Peyer's patch (tissue), 4 donors: ENCODE measurements around the gene ROR1. TPM values are rescaled to one million over a fixed set of nuclear protein-coding genes. Genes with fewer than 3 reads are reported as not detected.

ENCODE experiments used
- DNase-seq, 3 donors: peaks; one replicate each; pipeline ENCODE4 v3.0.0-alpha.2; 2017 to 2019
- H3K27ac ChIP-seq, 4 donors: fragments of 200-600 bp; sonication (generic); one replicate each; pipeline ENCODE4 v1.5.1; 2016 to 2019
- H3K27me3 ChIP-seq, 2 donors: fragments of 200-600 bp; sonication (generic); one replicate each; pipeline ENCODE4 v1.5.1; 2019
- H3K36me3 ChIP-seq, 3 donors: fragments of 200-600 bp; sonication (generic); one replicate each; pipeline ENCODE4 v1.5.1; 2016 to 2019
- H3K4me1 ChIP-seq, 4 donors: fragments of 200-600 bp; sonication (generic); one replicate each; pipeline ENCODE4 v1.5.1; 2016 to 2019
- H3K4me3 ChIP-seq, 4 donors: fragments of 200-600 bp; sonication (generic); 1 replicate in 3 of 4; 2 replicates in 1 of 4; pipeline ENCODE4 v1.5.1; 2016 to 2019; ENCODE audit warnings: mild to moderate bottlenecking in 1 of 4
- H3K9me3 ChIP-seq, 4 donors: fragments of 200-600 bp; sonication (generic); one replicate each; pipeline ENCODE4 v1.5.1; 2016 to 2019; ENCODE audit warnings: mild to moderate bottlenecking in 1 of 4
- POLR2A ChIP-seq, 2 donors: fragments of 450-650 bp; IDR thresholded peaks; one replicate each; pipeline ENCODE4 v1.5.1; 2017; ENCODE audit warnings: antibody characterized with exemption in 2 of 2, mild to moderate bottlenecking in 2 of 2, moderate library complexity in 2 of 2
- total RNA-seq, 4 donors: library from RNA; depleted of rRNA; stranded (reverse); fragments of >200 nt; gene quantifications; one replicate each; pipeline ENCODE4 v1.1.0, GENCODE V29; 2016
- TF ChIP-seq, protein P1 (sequence below), 6 experiments: fragments of 450-650 bp in 4 of 6; fragments of 200-600 bp in 2 of 6; sonication (generic) in 1 of 6; IDR thresholded peaks; one replicate each; pipeline ENCODE4 v1.5.1; 2017 to 2019; ENCODE audit warnings: antibody characterized with exemption in 6 of 6, mild to moderate bottlenecking in 3 of 6, moderate library complexity in 1 of 6

Gene ROR1
- total RNA-seq, 4 donors from 2014 or later: 1.2 to 7.4 (median 4.7) TPM

DNA sequence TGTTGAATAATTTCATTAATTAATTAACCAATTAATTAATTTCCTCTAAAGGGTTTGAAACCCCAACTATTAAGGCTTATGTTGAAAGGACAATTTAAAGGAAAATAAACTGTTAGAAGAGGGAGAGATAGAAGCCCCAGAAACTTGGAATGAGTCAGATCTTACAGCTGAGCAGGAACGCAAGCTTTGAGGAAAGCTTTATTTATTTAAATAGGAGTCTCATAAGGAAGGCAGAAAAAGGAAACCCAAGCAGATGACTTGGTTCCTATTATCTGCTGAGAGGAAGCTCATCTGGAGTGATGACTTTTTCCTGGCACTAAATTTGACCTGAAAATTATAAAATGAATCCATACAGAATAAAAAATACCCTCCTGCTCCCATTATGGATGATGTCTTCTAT lies 105.1 kb downstream of the ROR1 start:
- TF ChIP-seq, protein P1, sequence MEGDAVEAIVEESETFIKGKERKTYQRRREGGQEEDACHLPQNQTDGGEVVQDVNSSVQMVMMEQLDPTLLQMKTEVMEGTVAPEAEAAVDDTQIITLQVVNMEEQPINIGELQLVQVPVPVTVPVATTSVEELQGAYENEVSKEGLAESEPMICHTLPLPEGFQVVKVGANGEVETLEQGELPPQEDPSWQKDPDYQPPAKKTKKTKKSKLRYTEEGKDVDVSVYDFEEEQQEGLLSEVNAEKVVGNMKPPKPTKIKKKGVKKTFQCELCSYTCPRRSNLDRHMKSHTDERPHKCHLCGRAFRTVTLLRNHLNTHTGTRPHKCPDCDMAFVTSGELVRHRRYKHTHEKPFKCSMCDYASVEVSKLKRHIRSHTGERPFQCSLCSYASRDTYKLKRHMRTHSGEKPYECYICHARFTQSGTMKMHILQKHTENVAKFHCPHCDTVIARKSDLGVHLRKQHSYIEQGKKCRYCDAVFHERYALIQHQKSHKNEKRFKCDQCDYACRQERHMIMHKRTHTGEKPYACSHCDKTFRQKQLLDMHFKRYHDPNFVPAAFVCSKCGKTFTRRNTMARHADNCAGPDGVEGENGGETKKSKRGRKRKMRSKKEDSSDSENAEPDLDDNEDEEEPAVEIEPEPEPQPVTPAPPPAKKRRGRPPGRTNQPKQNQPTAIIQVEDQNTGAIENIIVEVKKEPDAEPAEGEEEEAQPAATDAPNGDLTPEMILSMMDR (IDR thresholded peaks at IDR 0.05): no peak
- TF ChIP-seq POLR2A (IDR thresholded peaks at IDR 0.05): no peak
- DNase-seq: no peak
- Histone ChIP-seq H3K9me3 (no peaks in the 10 kb centered on the region), H3K27ac (no peak overlapping the region), H3K4me3 (no peak overlapping the region), H3K36me3 (no peaks in the 10 kb centered on the region), H3K27me3 (no peaks in the 10 kb centered on the region), H3K4me1 (no peaks in the 10 kb centered on the region)

DNA sequence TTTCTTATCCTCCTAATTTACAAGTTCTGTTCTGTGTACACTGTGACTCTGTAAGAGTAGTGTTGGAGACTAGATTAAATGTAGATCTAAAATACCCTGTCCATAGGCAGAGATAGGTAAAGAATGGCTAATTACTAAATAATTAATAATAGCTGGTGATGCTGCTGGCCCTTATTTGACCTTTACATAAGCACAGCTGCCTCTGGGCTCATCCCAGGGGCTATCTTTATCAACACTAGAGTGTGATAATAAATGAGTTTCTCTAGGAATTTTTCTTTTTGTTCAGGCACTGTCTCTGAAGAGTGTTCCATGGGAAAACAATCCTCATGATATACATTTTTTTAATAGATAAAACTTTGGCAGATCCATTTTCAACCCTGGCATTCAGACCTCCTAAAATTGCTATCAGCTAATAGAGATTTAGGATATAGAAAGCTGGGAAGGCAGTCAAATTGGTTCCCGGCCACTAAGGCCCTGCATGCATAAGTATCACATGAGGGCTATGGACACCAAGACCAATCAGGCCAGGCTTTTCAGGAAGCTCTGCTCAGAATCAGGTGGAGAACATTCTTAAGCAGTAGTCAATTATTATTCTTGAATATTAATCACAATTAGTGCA lies 107.2 kb downstream of the ROR1 start:
- no peaks in the 10 kb centered on the region for H3K27me3 ChIP-seq
- H3K9me3 ChIP-seq: no peaks in the 10 kb centered on the region
- DNase-seq: no peak
- no peak overlapping the region for H3K27ac ChIP-seq
- no peak overlapping the region for H3K4me3 ChIP-seq
- TF ChIP-seq, protein P1 (IDR thresholded peaks at IDR 0.05): no peak
- TF ChIP-seq POLR2A (IDR thresholded peaks at IDR 0.05): no peak
- no peaks in the 10 kb centered on the region for H3K36me3 ChIP-seq
- H3K4me1 ChIP-seq: no peaks in the 10 kb centered on the region

DNA sequence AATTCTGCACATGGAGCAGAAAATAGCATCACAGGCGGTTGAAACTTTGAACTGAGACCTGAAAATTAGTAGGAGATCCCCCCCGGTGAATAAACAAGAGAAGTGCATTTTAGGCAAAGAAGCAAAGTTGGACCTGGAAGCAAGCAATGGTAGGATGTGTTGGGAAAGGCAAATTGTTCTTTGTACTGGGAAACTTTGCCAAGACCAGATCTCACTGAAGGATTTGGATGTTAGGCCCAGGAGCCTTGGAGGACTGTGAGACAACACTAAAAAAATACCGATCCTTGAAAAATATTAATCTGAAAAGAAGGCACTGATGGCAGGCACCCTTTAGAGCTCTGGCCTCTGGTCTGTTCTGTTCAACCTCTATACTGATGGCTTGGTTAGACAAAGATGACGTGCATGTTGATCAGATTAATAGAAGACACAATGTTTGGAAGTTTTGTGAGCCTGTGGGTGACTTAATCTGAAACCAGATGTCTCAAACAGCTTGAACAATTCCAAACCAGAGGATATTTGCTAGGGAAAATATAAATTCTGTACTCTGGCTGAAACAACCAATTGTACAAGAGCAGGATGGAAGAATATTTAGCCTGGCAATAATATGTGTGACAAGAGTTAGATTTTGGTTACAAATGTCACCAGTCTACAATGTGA lies 108.4 kb downstream of the ROR1 start:
- no peak overlapping the region for H3K4me3 ChIP-seq
- H3K9me3 ChIP-seq: no peaks in the 10 kb centered on the region
- no peaks in the 10 kb centered on the region for H3K4me1 ChIP-seq
- no peak overlapping the region for H3K27ac ChIP-seq
- DNase-seq: no peak
- H3K36me3 ChIP-seq: no peaks in the 10 kb centered on the region
- no peaks in the 10 kb centered on the region for H3K27me3 ChIP-seq
- no peak for TF ChIP-seq POLR2A (IDR thresholded peaks at IDR 0.05)
- TF ChIP-seq, protein P1 (IDR thresholded peaks at IDR 0.05): no peak

DNA sequence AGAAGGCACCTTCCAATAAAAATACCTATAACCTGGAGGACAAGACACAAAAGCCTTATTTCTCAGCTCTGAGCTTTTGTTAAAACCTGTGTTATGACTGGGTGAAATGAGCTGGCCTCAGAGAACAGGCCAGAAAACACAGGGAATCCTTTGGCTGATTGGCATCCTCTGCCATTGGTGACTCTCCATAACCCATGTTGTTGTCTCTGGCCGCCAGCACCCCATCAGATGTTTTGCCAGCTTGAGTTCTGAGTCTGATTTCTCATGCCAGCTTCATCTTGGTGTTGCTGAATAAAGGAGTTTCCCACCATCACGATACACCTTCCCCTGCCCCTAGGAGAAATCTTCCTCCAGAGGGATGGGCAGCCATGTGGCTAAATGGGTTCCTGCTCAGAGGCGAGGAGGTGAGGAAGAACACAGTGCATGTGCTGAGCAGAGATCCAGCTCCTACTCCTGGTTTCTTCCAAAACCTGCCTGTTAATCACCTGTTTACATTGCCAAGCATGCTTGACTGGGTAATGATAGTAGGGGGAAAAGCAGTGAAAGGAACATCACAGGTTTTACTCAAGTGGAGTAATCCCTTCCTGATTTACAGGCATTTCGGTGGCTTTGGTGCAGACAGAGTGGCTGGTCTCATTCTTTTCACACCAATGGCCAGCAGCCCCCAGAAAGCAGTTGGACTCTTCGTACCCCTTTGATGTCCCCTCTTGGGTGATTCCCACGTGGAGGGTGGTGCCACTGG lies 109.8 kb downstream of the ROR1 start:
- Histone ChIP-seq H3K27ac (no peak overlapping the region), H3K9me3 (no peaks in the 10 kb centered on the region), H3K4me1 (no peaks in the 10 kb centered on the region), H3K4me3 (no peak overlapping the region), H3K27me3 (no peaks in the 10 kb centered on the region), H3K36me3 (no peaks in the 10 kb centered on the region)
- TF ChIP-seq, protein P1 (IDR thresholded peaks at IDR 0.05): no peak
- no peak for TF ChIP-seq POLR2A (IDR thresholded peaks at IDR 0.05)
- no peak for DNase-seq

DNA sequence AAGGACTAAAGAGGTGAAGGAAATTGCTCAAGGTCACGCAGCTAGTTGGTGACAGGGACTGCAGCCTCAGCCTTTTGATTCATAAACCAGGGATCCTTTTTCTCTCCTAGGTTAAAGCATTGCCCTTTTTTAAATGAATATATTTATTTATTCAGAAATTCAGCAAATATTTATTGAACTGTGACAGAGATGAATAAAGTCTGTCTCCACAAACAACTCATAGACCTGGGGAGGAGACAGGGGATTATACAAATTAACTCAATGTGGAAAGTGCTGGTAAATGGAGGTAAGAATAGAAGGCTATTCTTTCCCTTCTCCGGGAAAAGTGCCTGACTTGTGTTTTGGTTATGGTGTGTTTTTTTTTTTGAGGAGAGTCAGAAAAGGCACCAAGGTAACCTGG lies 110.7 kb downstream of the ROR1 start:
- no peaks in the 10 kb centered on the region for H3K4me1 ChIP-seq
- no peaks in the 10 kb centered on the region for H3K36me3 ChIP-seq
- no peaks in the 10 kb centered on the region for H3K9me3 ChIP-seq
- H3K27ac ChIP-seq: no peak overlapping the region
- TF ChIP-seq, protein P1 (IDR thresholded peaks at IDR 0.05): no peak
- TF ChIP-seq POLR2A (IDR thresholded peaks at IDR 0.05): no peak
- H3K4me3 ChIP-seq: no peak overlapping the region
- H3K27me3 ChIP-seq: no peaks in the 10 kb centered on the region
- DNase-seq: no peak
